ENCODE results near the gene POC1A.
A peak's percentile ranks its signal among the peaks of the same experiment; 100 is the strongest.

Gene POC1A

DNA sequence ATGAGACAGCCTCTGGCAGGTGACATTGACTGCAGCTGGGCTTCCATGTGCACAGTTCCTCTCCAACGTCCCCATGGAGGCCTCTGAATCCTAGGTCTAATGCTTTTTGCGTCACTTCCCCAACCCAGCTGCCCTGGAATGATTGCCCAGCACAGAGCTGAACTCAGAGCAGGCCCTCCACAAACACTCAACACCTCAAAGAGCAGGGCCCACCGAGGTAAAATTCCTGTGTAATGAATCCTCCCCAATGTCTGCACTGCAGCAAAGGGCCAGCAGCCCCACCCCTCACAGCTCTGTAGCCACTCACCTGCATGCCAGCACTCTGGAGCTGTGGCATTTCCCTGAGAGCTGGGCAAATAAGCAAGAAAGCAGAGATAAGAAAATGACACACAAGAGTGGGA lies 55.2 kb downstream of the POC1A start:
- no peak for DNase-seq (ENCODE audit: low read depth)

DNA sequence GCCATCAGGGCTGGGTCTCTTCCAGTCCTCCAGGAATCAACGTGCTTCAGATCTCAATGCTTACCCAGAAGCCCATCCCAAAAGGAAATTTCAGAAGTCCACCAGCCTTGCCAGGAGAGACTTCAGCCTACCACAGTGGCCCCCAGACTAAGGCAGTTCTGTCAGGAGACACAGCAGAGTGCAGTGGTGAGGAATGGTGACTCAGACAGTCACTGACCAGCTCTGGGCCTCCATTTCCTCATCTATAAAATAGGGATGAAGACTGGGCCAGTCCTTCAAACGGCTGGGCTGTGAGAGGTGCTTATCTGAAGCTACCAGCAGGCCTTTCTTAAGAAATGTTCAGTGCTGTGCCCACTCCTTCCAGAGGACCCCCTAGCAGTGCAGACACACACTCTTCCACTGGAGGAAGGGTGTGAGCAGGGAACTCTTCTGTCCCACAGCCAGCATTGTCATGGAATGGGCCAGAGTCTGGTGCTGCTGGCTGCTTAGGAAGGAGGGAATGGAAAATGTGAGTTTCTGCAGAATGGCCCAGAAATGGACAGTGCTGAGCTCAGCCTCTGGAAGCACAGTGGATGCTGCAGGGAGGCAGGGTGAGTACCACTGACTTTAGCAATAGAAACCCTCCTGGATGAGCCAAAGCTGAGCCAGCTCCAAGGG lies 56.2 kb downstream of the POC1A start:
- DNase-seq (ENCODE audit: low read depth): no peak

DNA sequence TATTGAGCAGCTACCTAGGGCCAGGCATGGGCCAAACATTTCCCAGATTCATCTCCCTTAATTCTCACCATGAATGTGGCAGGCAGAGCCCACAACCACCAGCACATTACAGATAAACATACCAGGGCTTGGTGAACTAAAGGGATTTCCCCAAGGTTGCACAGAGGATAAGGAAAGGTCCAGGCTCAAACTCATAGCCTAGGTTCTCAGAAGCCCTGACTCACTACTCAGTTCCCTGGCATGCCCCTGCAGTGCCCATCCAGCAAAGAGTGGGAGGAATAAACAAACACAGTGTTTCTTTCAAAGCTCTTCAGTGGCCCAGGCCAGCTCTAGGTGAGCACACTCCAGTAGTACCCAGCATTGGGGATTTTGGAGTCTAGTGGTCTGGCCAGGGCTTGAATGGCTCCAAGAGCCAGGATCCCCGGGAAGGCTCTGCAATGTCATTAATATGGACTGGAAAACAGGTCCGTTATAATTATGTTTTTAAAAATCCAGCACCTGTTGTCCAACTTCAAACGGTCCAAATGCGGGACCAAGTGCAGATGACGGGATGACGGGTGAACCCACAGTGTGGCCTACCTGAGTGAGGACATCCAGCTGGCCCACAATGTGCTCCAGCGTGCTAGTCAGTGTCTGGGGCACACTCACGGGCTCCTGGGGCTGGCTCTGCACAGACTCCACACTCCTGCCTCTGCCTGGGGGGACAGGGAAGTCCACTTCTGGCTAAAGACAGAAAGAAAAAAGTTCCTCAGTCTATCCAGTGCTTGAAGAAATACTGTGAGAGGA lies 58.0 kb downstream of the POC1A start:
- DNase-seq (ENCODE audit: low read depth): no peak

- DNase-seq (ENCODE audit: low read depth): no peak
Measured at GRCh38 chr3:52094571-52095485, 59.4 kb downstream of the POC1A start.

DNA sequence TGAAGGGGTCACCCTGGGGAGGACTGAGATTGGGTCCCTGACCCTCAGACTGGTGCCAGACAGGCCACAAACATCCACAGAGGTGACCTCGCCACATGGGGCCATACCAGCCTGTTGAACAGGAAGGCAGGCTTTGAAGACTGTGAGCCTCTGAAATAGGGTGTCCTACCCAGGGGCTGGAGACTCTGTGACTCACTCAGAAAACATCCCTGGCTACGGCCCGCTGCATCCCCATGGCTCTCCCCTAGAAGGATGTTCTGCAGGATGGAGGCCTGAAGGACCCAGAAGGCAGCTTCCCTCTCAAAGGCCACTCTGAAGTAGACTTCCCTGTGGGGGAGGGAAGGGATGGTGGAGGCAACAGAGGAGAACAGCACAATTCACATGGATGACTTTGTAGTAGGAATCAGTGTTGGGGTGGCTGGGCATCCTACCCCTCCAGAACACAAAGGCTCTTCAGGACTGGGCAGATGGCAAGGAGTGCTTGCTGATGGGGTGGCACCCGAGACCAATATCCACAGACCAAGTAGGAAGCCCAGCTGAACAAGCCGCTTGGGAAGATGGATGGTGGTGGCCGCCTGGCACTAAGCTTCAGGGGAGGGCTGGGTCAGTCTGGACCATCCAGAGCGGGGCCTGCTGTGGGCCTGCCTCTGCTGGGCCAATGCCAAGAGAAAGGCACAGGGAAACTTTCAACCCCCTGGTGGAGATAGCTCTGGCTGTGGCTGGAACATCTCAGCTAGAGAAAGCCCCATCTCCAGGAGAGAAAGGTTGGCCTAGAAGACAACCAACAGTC lies 60.3 kb downstream of the POC1A start:
- no peak for DNase-seq (ENCODE audit: low read depth)

GRCh38 chr3:52092891-52093290 lies 61.3 kb downstream of the POC1A start:
- no peak for DNase-seq (ENCODE audit: low read depth)

- DNase-seq (ENCODE audit: low read depth): no peak
Measured at GRCh38 chr3:52092271-52092660, 62.0 kb downstream of the POC1A start.

- no peak for DNase-seq (ENCODE audit: low read depth)
Measured at GRCh38 chr3:52091586-52092270, 62.5 kb downstream of the POC1A start.

GRCh38 chr3:52090933-52091468 lies 63.2 kb downstream of the POC1A start:
- DNase-seq (ENCODE audit: low read depth): no peak

GRCh38 chr3:52090131-52090932 lies 63.9 kb downstream of the POC1A start:
- no peak for DNase-seq (ENCODE audit: low read depth)

DNA sequence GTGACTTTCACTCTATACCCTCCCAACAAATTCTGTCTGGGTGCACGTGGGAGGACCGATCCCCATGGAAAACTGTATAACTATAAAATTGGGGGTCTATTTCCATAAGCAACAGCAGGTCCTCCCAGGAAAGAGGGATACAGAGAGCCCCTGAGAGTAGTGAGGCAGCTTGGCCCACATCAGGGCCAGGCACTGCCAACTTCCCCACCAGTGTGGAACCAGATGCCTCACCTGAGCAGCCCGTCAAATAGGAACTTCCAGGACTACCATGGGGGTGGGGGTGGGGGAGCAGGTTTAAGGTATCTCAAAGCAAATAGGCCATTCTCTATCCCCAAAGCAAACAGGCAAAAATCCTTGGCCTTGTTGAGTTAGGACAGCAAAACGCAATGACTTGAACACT lies 64.5 kb downstream of the POC1A start:
- DNase-seq (ENCODE audit: low read depth): no peak

DNA sequence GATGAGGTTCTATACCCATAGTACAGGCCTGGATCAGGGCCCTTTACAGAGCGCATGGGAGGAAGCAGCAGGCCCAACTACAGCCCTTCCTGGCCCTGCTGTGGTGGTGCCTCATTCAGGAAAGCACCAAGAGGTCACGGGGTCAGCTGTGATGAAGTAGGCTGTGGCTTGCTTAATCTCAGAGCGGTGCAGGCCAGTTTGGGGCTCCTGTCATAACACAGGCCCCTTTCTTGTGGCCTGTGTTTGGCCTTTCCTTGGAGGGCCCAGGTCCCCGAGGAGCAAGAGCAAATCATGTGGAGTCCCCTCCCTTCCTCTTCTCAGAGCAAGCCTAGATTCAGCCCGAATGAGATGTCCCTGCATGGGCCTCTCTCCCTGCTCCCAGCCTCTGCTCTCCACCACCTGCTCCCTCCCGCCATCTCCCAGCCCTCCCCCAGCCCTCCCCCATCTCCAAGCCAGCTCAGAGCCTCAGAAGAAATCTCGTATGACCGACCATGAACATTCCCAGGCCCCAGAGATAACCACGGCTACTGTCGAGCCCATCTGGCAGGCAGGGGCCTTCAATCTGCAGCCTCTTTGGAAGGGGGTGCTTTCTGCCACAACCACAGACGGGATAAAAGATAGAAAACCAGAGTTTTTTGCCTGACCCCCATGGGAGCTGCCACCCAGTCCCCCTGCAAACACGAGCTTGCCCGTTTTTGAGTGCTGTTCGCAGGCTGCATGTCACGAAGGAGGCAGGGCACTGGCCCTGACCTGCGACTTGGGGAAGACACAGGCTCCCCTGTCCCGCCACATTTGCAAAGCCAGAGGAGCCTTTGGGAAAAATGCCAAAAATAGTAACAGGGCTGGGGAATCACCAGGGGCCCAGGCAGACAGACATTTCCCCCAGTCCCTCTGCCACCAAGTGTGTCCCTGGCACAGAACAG lies 65.5 kb downstream of the POC1A start:
- no peak for DNase-seq (ENCODE audit: low read depth)

- DNase-seq (ENCODE audit: low read depth): no peak
Measured at GRCh38 chr3:52087731-52088130, 66.5 kb downstream of the POC1A start.

DNA sequence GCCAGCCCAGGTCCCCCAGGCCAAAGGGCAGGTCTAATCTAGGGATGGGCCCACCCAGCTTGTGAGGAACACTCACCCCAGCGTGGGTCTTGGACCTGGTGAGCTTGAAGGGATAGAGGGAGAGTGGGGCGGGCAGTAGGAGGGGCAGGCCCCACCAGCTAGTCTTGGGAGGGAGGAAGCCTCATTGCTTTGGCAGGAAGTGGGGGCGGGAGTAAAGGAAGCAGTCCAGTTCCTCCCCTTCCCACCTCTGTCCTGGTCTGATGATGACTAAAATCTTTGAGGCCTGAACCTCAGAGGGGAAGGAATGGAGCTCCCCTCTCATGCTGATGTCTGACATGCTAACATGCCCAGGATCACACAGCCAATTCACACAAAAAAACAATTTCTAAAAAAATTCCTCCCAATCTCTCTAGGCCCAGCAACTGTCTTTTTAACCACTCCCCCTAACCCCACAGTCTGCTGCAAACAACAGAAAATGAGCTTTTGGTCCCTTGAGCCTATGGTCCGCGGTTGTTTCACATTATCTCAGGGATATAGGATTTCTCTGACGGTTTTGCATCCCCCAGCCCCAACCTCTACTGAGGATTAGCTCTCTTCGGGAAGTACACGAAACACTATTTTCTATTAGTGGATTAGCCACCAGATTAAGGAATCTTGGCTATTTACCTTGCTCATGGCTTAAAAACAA lies 67.1 kb downstream of the POC1A start:
- no peak for DNase-seq (ENCODE audit: low read depth)

GRCh38 chr3:52086461-52086860 lies 67.8 kb downstream of the POC1A start:
- DNase-seq (ENCODE audit: low read depth): no peak

DNA sequence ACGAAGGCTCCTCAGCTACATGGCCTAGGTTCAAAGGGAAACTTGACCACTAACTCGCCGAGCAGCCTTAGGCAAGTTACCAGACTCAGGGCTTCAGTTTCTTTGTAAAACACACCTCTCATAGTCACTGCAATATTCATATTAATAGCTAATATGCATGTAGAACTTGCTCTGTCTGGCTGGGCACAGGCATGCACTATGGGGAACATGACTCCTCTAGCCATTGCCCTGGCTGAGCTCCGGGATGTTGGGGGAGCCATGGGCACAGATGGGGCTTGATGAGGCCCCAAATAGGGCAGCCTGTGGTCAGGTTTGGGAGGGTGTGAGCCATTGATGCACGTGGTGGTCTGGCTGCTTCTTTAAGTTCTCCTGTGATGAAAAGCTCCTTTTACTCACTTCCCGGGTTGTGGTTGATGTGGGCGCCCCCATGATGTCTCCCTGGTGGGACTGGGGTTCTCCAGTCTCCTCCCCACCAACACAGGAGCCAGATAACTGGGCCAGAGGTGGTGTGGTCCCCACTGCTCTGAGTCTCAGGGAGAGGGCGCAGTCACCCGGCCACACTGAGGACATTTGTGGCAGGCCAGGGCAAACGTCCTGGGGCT lies 68.4 kb downstream of the POC1A start:
- peak; percentile 38 for DNase-seq (ENCODE audit: low read depth)

DNA sequence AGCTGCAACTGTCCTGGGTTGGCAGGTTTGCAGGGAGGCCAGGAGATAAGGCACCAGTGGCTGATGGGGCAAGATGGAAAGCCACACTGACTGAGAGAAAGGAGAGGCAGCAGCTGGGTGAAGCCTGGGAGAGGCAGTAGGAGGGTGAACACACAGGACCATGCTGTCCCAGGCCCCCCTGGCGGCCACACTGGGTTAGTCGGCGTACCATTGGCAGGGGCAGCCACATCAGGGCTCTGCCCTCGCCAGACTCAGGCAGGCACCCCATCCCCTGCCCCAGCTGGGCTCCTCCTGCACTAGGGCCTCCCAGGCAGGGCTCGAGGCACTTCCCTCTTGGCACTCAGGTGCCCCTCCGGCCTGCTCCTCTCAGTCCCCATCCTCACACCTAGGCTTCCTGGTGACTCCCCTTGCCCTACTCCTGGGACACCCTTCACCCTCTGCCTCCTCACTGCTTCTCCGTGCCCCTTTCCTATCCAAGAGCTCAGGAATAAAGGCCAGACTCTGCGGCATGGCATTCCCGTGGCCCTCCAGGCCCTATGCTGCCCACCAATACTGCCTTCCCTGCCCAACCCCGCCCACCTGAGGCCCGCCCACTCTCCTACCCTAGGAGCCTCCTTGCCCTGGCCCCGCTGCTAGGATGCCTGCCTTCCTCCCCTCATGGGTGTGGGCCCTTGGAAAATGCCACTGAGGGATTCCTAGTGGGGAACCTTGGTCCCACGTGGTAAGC lies 69.1 kb downstream of the POC1A start:
- no peak for DNase-seq (ENCODE audit: low read depth)
